ENCODE measurements around the gene PYY. TPM values are rescaled to one million over a fixed set of nuclear protein-coding genes. Genes with fewer than 3 reads are reported as not detected.
"Not testable (repeated sequence)": the region's sequence is repeated elsewhere in the genome, so short reads cannot be mapped to it uniquely, and the experiment has no call there.

Gene PYY
- total RNA-seq, 1 donor from 2014 or later, result not detected

DNA sequence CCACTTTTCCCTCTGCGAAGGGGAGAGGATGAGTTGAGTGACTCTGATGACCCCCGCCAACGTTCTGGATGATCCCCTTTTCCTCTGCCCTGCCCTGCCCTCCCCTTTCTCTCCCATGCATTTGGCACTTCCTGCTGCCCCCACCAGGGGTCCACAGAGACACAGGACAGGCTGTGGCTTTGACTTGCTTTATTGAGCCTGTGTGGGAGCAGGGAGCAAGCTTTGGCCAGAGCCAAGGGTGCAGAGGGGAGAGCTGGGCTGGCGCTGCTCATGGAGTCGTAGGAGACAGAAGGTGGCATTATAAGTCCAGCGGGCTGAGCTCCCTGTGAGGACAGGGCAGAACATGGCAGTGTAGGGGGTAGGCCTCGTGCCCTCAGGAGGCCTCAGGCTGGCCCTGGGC, 13.1 kb downstream of the PYY start:
- Histone ChIP-seq H3K27ac (no peak overlapping the region), H3K27me3 (peaks cover 27% of the 10 kb centered on the region), H3K9me3 (no peaks in the 10 kb centered on the region), H3K4me1 (peaks cover 5% of the 10 kb centered on the region), H3K4me3 (no peak overlapping the region), H3K36me3 (no peaks in the 10 kb centered on the region)
- DNase-seq, result no peak
- no peak for ATAC-seq
- TF ChIP-seq, protein P1, sequence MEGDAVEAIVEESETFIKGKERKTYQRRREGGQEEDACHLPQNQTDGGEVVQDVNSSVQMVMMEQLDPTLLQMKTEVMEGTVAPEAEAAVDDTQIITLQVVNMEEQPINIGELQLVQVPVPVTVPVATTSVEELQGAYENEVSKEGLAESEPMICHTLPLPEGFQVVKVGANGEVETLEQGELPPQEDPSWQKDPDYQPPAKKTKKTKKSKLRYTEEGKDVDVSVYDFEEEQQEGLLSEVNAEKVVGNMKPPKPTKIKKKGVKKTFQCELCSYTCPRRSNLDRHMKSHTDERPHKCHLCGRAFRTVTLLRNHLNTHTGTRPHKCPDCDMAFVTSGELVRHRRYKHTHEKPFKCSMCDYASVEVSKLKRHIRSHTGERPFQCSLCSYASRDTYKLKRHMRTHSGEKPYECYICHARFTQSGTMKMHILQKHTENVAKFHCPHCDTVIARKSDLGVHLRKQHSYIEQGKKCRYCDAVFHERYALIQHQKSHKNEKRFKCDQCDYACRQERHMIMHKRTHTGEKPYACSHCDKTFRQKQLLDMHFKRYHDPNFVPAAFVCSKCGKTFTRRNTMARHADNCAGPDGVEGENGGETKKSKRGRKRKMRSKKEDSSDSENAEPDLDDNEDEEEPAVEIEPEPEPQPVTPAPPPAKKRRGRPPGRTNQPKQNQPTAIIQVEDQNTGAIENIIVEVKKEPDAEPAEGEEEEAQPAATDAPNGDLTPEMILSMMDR (IDR thresholded peaks at IDR 0.05), result no peak
- intact Hi-C loops (cut with DNase I), result loop anchor here (10.0 kb wide), 1 partner anchor 54 kb away; no protein-coding TSS in a partner anchor

DNA sequence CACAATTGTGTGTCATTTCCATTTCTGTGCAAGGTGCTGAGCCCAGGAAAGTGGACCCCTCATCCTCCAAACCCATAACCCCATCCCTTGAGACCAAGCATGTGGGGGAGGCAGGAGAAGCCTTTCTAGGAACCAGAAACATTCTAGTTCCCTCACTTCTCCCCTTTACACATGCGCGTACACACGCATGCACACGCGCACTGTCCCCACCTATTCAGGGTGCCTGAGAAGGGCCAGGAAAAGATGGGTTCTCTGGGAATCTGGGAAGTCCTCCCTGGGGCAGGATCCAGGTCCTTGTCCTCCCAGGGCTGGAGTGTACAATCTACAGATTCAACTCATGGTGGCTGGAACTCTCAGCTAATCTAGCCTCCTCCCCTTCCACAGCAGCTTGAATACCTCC, 13.9 kb downstream of the PYY start:
- TF ChIP-seq, protein P1 (IDR thresholded peaks at IDR 0.05), result no peak
- no peaks in the 10 kb centered on the region for H3K9me3 ChIP-seq
- no peak overlapping the region for H3K27ac ChIP-seq
- no peaks in the 10 kb centered on the region for H3K36me3 ChIP-seq
- DNase-seq (no peak), ATAC-seq (no peak)
- intact Hi-C loops (cut with DNase I), result loop anchor here (10.0 kb wide), 1 partner anchor 55 kb away; no protein-coding TSS in a partner anchor
- H3K4me3 ChIP-seq, result no peak overlapping the region
- peaks cover 29% of the 10 kb centered on the region for H3K27me3 ChIP-seq
- peaks cover 5% of the 10 kb centered on the region for H3K4me1 ChIP-seq

DNA sequence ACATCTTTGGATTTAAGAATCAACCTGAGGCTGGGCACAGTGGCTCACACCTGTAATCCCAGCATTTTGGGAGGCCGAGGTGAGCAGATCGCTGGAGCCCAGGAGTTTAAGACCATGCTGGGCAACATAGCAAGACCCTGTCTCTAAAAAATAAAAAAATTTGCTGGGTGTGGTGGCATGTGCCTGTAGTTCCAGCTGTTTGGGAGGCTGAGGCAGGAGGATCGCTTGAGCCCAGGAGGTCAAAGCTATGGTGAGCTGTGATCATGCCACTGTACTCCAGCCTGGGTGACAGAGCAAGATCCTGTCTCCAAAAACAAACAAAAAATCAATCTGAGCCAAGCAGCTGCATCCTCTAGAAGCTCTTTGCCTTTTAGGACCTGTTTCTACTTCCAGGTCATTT, 14.3 kb downstream of the PYY start:
- ATAC-seq; intact Hi-C loops (cut with DNase I); H3K27ac ChIP-seq; H3K4me3 ChIP-seq; DNase-seq; H3K36me3 ChIP-seq; H3K4me1 ChIP-seq; H3K9me3 ChIP-seq: not testable (repeated sequence)
- H3K27me3 ChIP-seq, result peaks cover 29% of the 10 kb centered on the region

DNA sequence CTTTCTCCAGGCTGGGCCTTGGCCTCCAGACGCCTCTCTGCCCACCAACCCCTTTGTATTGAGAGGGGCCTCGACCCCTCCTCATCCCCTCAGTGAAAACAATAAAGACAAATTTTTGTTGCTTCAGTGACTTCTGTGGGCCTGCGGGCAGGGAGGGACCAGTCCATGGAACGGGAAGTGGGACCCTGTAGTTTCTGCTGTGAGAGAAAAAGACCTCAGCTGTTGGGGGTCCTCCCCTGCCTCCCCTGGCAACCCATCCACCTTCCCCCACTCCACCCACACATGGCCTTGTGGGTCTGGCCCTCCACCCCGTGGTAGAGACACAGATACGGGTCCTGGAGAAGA, 14.9 kb downstream of the PYY start:
- Histone ChIP-seq H3K36me3 (no peaks in the 10 kb centered on the region), H3K27ac (no peak overlapping the region), H3K9me3 (no peaks in the 10 kb centered on the region), H3K27me3 (peaks cover 29% of the 10 kb centered on the region), H3K4me1 (peaks cover 5% of the 10 kb centered on the region), H3K4me3 (no peak overlapping the region)
- ATAC-seq, result no peak
- DNase-seq, result no peak
- TF ChIP-seq, protein P1 (IDR thresholded peaks at IDR 0.05), result no peak
- intact Hi-C loops (cut with DNase I), result no loop called here

DNA sequence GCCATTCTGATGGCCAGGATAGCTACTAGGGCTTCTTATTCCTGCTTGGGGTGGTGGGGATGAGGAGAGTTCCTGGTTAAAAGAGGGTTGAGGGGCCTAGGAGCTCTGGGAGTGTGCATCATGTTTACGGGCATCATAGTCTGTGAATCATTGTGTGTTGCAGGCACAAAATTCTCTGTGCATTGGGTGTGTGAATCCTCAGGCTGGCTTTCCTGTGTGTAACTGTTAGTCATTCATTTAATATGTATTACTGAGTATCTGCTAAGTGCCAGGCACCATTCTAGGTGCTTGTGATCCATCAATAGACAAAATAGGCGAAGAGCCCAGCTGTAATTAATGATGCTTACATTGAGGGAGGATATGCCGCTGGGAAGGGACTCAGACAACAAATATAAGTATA, 17.3 kb downstream of the PYY start:
- no peak overlapping the region for H3K27ac ChIP-seq
- no peaks in the 10 kb centered on the region for H3K9me3 ChIP-seq
- intact Hi-C loops (cut with DNase I), result no loop called here
- peaks cover 29% of the 10 kb centered on the region for H3K27me3 ChIP-seq
- H3K4me1 ChIP-seq, result peaks cover 5% of the 10 kb centered on the region
- H3K4me3 ChIP-seq, result no peak overlapping the region
- no peak for DNase-seq
- TF ChIP-seq, protein P1 (IDR thresholded peaks at IDR 0.05), result no peak
- ATAC-seq, result no peak
- H3K36me3 ChIP-seq, result no peaks in the 10 kb centered on the region

DNA sequence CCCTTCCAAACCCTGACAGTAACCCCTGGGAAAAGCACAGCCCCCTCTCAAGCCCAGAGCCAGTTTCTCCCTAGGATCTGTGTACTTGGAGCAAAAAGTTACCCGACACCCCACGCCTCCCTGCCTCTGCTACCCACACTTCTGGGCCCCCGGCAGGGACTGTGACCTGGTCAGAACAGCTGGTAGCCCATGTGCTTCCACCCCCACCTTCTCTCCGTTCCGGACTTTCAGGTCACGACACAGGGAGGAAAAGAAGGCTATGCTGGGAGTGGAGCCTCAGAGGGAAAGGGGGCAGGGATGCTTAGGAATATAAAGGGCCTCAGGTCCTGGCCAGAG, 17.8 kb downstream of the PYY start:
- H3K9me3 ChIP-seq, result no peaks in the 10 kb centered on the region
- DNase-seq (no peak), ATAC-seq (no peak)
- no peak overlapping the region for H3K4me3 ChIP-seq
- no peaks in the 10 kb centered on the region for H3K36me3 ChIP-seq
- peaks cover 5% of the 10 kb centered on the region for H3K4me1 ChIP-seq
- peaks cover 29% of the 10 kb centered on the region for H3K27me3 ChIP-seq
- H3K27ac ChIP-seq, result no peak overlapping the region
- TF ChIP-seq, protein P1 (IDR thresholded peaks at IDR 0.05), result no peak
- intact Hi-C loops (cut with DNase I), result no loop called here

Data from upper lobe of right lung (tissue), 1 donor.